H1 (cell line): ENCODE measurements around the gene PLK5. TPM values are rescaled to one million over a fixed set of nuclear protein-coding genes. Genes with fewer than 3 reads are reported as not detected.
A peak's percentile ranks its signal among the peaks of the same experiment; 100 is the strongest.

Source experiments
- CTCF ChIA-PET: fragments of 300-600 bp; sonication (Branson Sonifier 250); formaldehyde crosslinking; loops from one replicate; lab custom pipeline; 2021; ENCODE audit not compliant: partially characterized antibody; lab: Charles Lee
- POLR2A ChIA-PET: fragments of 300-600 bp; sonication (Branson Sonifier 250); formaldehyde crosslinking; loops from one replicate; lab custom pipeline; 2021; ENCODE audit warnings: inconsistent platforms; ENCODE audit not compliant: partially characterized antibody; lab: Charles Lee
- DNase-seq, 2 experiments: peaks; one replicate each; pipeline versions ENCODE4 v3.0.0 to v3.0.0-alpha.2; 2010 to 2022; ENCODE audit warnings: low spot score in 2 of 2, low read depth in 1 of 2, mixed read lengths in 1 of 2
- FAIRE-seq: peaks from 2 replicates; lab custom pipeline; 2011; peaks lifted over from hg19 to GRCh38; lab: Jason Lieb, UNC
- H2AFZ ChIP-seq: 2 replicates; pipeline ENCODE4 v1.8.1; 2012; ENCODE audit warnings: low read length, inconsistent platforms
- H2AK5ac ChIP-seq: 2 replicates; pipeline ENCODE4 v1.6.1; 2013; ENCODE audit warnings: low read depth, low read length
- H2BK120ac ChIP-seq: replicated peaks from 2 replicates; pipeline ENCODE3; 2013; ENCODE audit warnings: low read depth, low read length, inconsistent platforms
- H2BK12ac ChIP-seq: 2 replicates; pipeline ENCODE4 v1.6.1; 2013; ENCODE audit warnings: low read depth, low read length
- H2BK15ac ChIP-seq: 2 replicates; pipeline ENCODE4 v1.6.1; 2013; ENCODE audit warnings: low read length
- H2BK20ac ChIP-seq: 2 replicates; pipeline ENCODE4 v1.6.1; 2013; ENCODE audit warnings: low read length
- H2BK5ac ChIP-seq: 2 replicates; pipeline ENCODE4 v1.6.1; 2013; ENCODE audit warnings: low read depth, low read length
- H3K14ac ChIP-seq: 2 replicates; pipeline ENCODE4 v1.6.1; 2013; ENCODE audit warnings: inconsistent platforms; ENCODE audit not compliant: insufficient read length
- H3K18ac ChIP-seq: 2 replicates; pipeline ENCODE4 v1.6.1; 2013; ENCODE audit warnings: low read length; ENCODE audit errors: extremely low read depth
- H3K23ac ChIP-seq: 2 replicates; pipeline ENCODE4 v1.6.1; 2013; ENCODE audit warnings: inconsistent platforms; ENCODE audit not compliant: insufficient read length
- H3K23me2 ChIP-seq: 2 replicates; pipeline ENCODE4 v1.6.1; 2013; ENCODE audit warnings: low read depth, low read length
- H3K27ac ChIP-seq: 2 replicates; pipeline ENCODE4 v1.6.1; 2011; ENCODE audit warnings: low read depth, low read length, inconsistent platforms
- H3K27me3 ChIP-seq, 4 experiments: replicated peaks in 1 of 4; 1 replicate in 1 of 4; 2 replicates in 3 of 4; pipeline versions ENCODE4 v1.6.1 to v1.8.1; 2011 to 2013; ENCODE audit warnings: low read length in 3 of 4, mild to moderate bottlenecking in 3 of 4, inconsistent platforms in 2 of 4, mixed read lengths in 2 of 4, moderate library complexity in 1 of 4; ENCODE audit not compliant: control insufficient read depth in 3 of 4, insufficient read depth in 3 of 4; ENCODE audit errors: extremely low read depth in 1 of 4
- H3K36me3 ChIP-seq, 4 experiments: 2 replicates each; pipeline versions ENCODE4 v1.6.1 to v1.8.1; 2011 to 2013; ENCODE audit warnings: mild to moderate bottlenecking in 4 of 4, low read length in 3 of 4, moderate library complexity in 2 of 4, control low read depth in 1 of 4, inconsistent platforms in 1 of 4; ENCODE audit not compliant: insufficient read depth in 4 of 4, control insufficient read depth in 2 of 4
- H3K4ac ChIP-seq: replicated peaks from 2 replicates; pipeline ENCODE3; 2013; ENCODE audit warnings: low read length, low read depth, mixed read lengths, inconsistent platforms; ENCODE audit not compliant: insufficient read length
- H3K4me1 ChIP-seq, 4 experiments: replicated peaks in 1 of 4; 1 replicate in 1 of 4; 2 replicates in 3 of 4; pipeline versions ENCODE4 v1.6.1 to v1.8.1; 2011 to 2013; ENCODE audit warnings: low read length in 3 of 4, inconsistent platforms in 2 of 4, mixed read lengths in 1 of 4; ENCODE audit not compliant: insufficient read depth in 4 of 4, control insufficient read depth in 3 of 4
- H3K4me2 ChIP-seq, 2 experiments: 2 replicates each; pipeline versions ENCODE4 v1.6.1 to v1.8.1; 2011 to 2013; ENCODE audit warnings: low read depth in 2 of 2, low read length in 2 of 2, control low read depth in 1 of 2, inconsistent platforms in 1 of 2, mild to moderate bottlenecking in 1 of 2; ENCODE audit not compliant: insufficient read depth in 1 of 2
- H3K4me3 ChIP-seq, 4 experiments: fragments of 200-600, 300-600 bp in 1 of 4; sonication (generic), shearing (Covaris generic), sonication (Bioruptor Twin) in 1 of 4; 2 replicates each; pipeline versions ENCODE4 v1.5.1 to v1.8.1; 2011 to 2016; ENCODE audit warnings: low read length in 4 of 4, low read depth in 3 of 4, control low read depth in 2 of 4, inconsistent platforms in 2 of 4, mild to moderate bottlenecking in 2 of 4, mixed read lengths in 1 of 4, moderate library complexity in 1 of 4; ENCODE audit not compliant: insufficient read depth in 2 of 4; ENCODE audit errors: extremely low read depth in 1 of 4
- H3K56ac ChIP-seq: replicated peaks from 2 replicates; pipeline ENCODE3; 2013; ENCODE audit warnings: low read depth, mild to moderate bottlenecking, mixed read lengths, low read length, inconsistent platforms; ENCODE audit not compliant: insufficient read length
- H3K79me1 ChIP-seq: 2 replicates; pipeline ENCODE4 v1.6.1; 2013; ENCODE audit warnings: low read depth, low read length, control low read depth
- H3K79me2 ChIP-seq, 2 experiments: 2 replicates each; pipeline versions ENCODE4 v1.6.1 to v1.8.1; 2012 to 2013; ENCODE audit warnings: low read length in 2 of 2, mild to moderate bottlenecking in 2 of 2, inconsistent platforms in 1 of 2; ENCODE audit not compliant: insufficient read depth in 2 of 2, control insufficient read depth in 1 of 2
- H3K9ac ChIP-seq, 4 experiments: replicated peaks in 1 of 4; 1 replicate in 1 of 4; 2 replicates in 3 of 4; pipeline versions ENCODE4 v1.6.1 to v1.8.1; 2011 to 2013; ENCODE audit warnings: low read depth in 3 of 4, low read length in 3 of 4, control low read depth in 2 of 4, mild to moderate bottlenecking in 2 of 4, moderate library complexity in 2 of 4, inconsistent platforms in 1 of 4; ENCODE audit errors: extremely low read depth in 1 of 4
- H3K9me3 ChIP-seq, 2 experiments: 2 replicates each; pipeline versions ENCODE4 v1.6.1 to v1.8.1; 2012 to 2013; ENCODE audit warnings: mild to moderate bottlenecking in 2 of 2, moderate library complexity in 2 of 2, control low read depth in 1 of 2, inconsistent platforms in 1 of 2, low read depth in 1 of 2, low read length in 1 of 2, mixed read lengths in 1 of 2; ENCODE audit not compliant: insufficient read depth in 2 of 2
- H4K20me1 ChIP-seq, 2 experiments: replicated peaks in 1 of 2; 2 replicates each; pipeline versions ENCODE3 to v1.8.1; 2011 to 2013; ENCODE audit warnings: inconsistent platforms in 2 of 2, low read length in 2 of 2, mild to moderate bottlenecking in 1 of 2; ENCODE audit not compliant: insufficient read depth in 2 of 2, control insufficient read depth in 1 of 2
- H4K5ac ChIP-seq: 2 replicates; pipeline ENCODE4 v1.6.1; 2013; ENCODE audit warnings: low read length, low read depth, mixed read lengths, inconsistent platforms; ENCODE audit not compliant: insufficient read length
- H4K8ac ChIP-seq: 2 replicates; pipeline ENCODE4 v1.8.0; 2013; ENCODE audit warnings: mild to moderate bottlenecking, moderate library complexity, low read length, inconsistent platforms; ENCODE audit not compliant: insufficient read depth; ENCODE audit errors: extremely low read depth
- H4K91ac ChIP-seq: replicated peaks from 2 replicates; pipeline ENCODE3; 2013; ENCODE audit warnings: low read length, mixed read lengths, inconsistent platforms; ENCODE audit not compliant: insufficient read length
- BCL11A ChIP-seq, 2 experiments: IDR thresholded peaks; one replicate each; pipeline ENCODE4 v1.6.1; 2011; ENCODE audit warnings: low read depth in 2 of 2, low read length in 2 of 2, mild to moderate bottlenecking in 2 of 2
- EZH2 ChIP-seq: fragments of 200-600 bp; sonication (generic); IDR thresholded peaks from 2 replicates; pipeline ENCODE4 v1.7.1; 2012; ENCODE audit warnings: low read depth, mild to moderate bottlenecking, moderate library complexity, low read length, inconsistent platforms; ENCODE audit not compliant: severe bottlenecking
- FOSL1 ChIP-seq: IDR thresholded peaks from 2 replicates; pipeline ENCODE4 v1.6.1; 2011; ENCODE audit warnings: mild to moderate bottlenecking, low read depth, low read length, moderate library complexity; ENCODE audit not compliant: insufficient read depth
- GABPA ChIP-seq: IDR thresholded peaks from 2 replicates; pipeline ENCODE4 v1.6.1; 2011; ENCODE audit warnings: mild to moderate bottlenecking, low read length, moderate library complexity, borderline replicate concordance; ENCODE audit not compliant: insufficient read depth
- KDM4A ChIP-seq: IDR thresholded peaks from one replicate; pipeline ENCODE4 v1.7.1; 2012; ENCODE audit warnings: low read depth, mild to moderate bottlenecking, moderate library complexity, low read length, inconsistent platforms; ENCODE audit not compliant: severe bottlenecking
- MAFK ChIP-seq: IDR thresholded peaks from 2 replicates; pipeline ENCODE4 v1.6.1; 2012; ENCODE audit warnings: low read depth, mild to moderate bottlenecking, improper control_type of control experiment, low read length
- RNF2 ChIP-seq: fragments of 200-900, 300-1000 bp; sonication (generic); IDR thresholded peaks from 2 replicates; pipeline ENCODE4 v1.7.1; 2016; ENCODE audit warnings: borderline replicate concordance, low read depth, mild to moderate bottlenecking, antibody characterized with exemption, low read length; ENCODE audit not compliant: poor library complexity, severe bottlenecking; ENCODE audit errors: missing control alignments
- SP1 ChIP-seq: IDR thresholded peaks from 2 replicates; pipeline ENCODE4 v1.6.1; 2011; ENCODE audit warnings: low read depth, low read length
- SP2 ChIP-seq: IDR thresholded peaks from 2 replicates; pipeline ENCODE4 v1.6.1; 2012; ENCODE audit warnings: mild to moderate bottlenecking, low read length, inconsistent platforms
- SUZ12 ChIP-seq: fragments of 200-600 bp; sonication (generic); IDR thresholded peaks from 2 replicates; pipeline ENCODE4 v1.6.1; 2012; ENCODE audit warnings: mild to moderate bottlenecking, inconsistent platforms, low read length, moderate library complexity, mixed read lengths
- TAF1 ChIP-seq: IDR thresholded peaks from 2 replicates; pipeline ENCODE4 v1.6.1; 2011; ENCODE audit warnings: mild to moderate bottlenecking, low read depth, low read length
- ZNF274 ChIP-seq: IDR thresholded peaks from 2 replicates; pipeline ENCODE4 v1.7.0; 2012; ENCODE audit warnings: low read length, borderline replicate concordance; ENCODE audit errors: extremely low read depth
- WGBS, 2 experiments: shearing (Covaris generic) in 1 of 2; methylation state at CpG; one replicate each; pipeline versions ENCODE4 v1.1.6 to v1.1.7; 2013 to 2015; ENCODE audit warnings: low lambda C conversion rate in 2 of 2, mixed read lengths in 2 of 2, inconsistent platforms in 1 of 2, low coverage in 1 of 2, missing lambda C conversion rate in 1 of 2; ENCODE audit not compliant: insufficient replicate concordance in 2 of 2, insufficient coverage in 1 of 2, insufficient read length in 1 of 2; ENCODE audit errors: extremely low coverage in 1 of 2, missing lambda C conversion rate in 1 of 2; 5-methylcytosine and 5-hydroxymethylcytosine counted together
- polyA plus RNA-seq, 7 experiments: library from polyadenylated mRNA; depleted of rRNA in 3 of 7; stranded (reverse) in 5 of 7; unstranded in 2 of 7; fragments of >200 nt in 5 of 7; fragments of 200-250 nt in 2 of 7; gene quantifications; 1 replicate in 5 of 7; 2 replicates in 1 of 7; 4 replicates in 1 of 7; pipeline versions ENCODE4 v1.2.1 to v1.2.3, GENCODE V29; 2011 to 2013; ENCODE audit warnings: missing spikeins in 2 of 7, mixed read lengths in 2 of 7
- total RNA-seq: library from RNA; stranded (reverse); fragmentation: NEBNext Ultra II Directional; extraction: Animal tissue kit (Norgen Biotek cat#: 25700); gene quantifications from 2 replicates; pipeline ENCODE4 v1.2.1, GENCODE V29; 2021

The PLK5 gene
- total and polyA plus RNA-seq, 2 of the 8 experiments (the other 6 are each of a cell fraction or from before 2014, with no cell fraction given) = 0.43 to 0.45 TPM

DNA sequence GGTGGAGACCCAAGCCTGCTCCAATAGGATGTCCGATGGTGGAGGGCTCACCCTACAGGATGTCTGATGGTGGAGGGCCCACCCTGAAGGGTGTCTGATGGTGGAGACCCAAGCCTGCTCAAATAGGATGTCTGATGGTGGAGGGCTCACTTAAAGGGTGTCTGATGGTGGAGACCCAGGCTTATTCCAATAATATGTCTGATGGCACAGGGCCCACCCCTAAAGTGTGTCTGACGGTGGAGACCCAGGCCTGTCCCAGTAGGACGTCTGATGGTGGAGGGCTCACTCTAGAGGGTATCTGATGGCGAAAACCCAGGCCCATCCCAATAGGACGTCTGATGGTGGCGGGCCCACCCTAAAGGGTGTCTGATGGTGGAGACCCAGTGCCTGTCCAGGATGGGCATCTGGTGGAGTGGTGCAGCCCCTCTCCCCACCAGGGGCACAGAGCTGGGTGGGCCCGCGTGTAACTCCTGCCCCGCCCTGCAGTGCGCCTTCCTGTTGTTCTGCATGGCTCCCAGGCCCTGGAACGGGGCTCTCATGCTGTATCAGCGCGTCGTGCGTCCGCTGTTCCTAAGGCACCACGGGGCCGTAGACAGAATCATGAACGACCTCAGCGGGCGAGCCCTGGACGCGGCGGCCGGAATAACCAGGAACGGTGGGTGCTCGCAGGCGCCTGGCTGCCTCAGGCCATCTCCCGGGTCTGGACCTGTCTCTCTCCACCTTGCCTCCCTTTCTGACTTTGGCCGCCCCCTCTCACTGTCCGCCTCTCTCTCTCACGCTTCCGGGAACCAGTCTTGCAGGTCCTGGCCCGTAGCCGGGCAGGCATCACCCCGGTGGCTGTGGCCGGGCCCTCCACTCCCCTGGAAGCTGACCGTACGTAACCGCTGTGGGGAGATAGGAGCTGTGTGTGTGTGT is 27.8 kb upstream of the PLK5 start:
- no peak overlapping the region for H4K91ac ChIP-seq
- H3K36me3 ChIP-seq = no peaks in the 10 kb centered on the region
- no peak overlapping the region for H3K14ac ChIP-seq
- H3K27me3 ChIP-seq = peaks cover 3 to 16% (median 9%) of the 10 kb centered on the region in 4 experiments; a peak in 6 of 7 replicates
- H2AK5ac ChIP-seq = peak overlapping the region; percentile 89; the same call in 1 of the 2 replicates
- no peak overlapping the region for H4K8ac ChIP-seq
- no peak overlapping the region for H4K5ac ChIP-seq
- H3K23ac ChIP-seq = no peak overlapping the region
- FAIRE-seq = no peak
- H3K79me1 ChIP-seq = no peaks in the 10 kb centered on the region
- no peaks in the 10 kb centered on the region for H3K79me2 ChIP-seq
- H3K4ac ChIP-seq = no peak overlapping the region
- H2BK15ac ChIP-seq = no peak overlapping the region
- no peak overlapping the region for H2AFZ ChIP-seq
- H3K18ac ChIP-seq = no peak overlapping the region
- WGBS, 2 experiments = 91% methylated on average over 35 of the region's 40 CpGs; no CpG with 5 or more reads in 1 of the 2 experiments
- H2BK20ac ChIP-seq = no peak overlapping the region
- H3K9ac ChIP-seq = no peak overlapping the region
- peaks cover 5 to 11% of the 10 kb centered on the region in 2 experiments; a peak in 2 of 4 replicates for H3K9me3 ChIP-seq
- no peak overlapping the region for H3K4me3 ChIP-seq
- no peak overlapping the region for H2BK120ac ChIP-seq
- no peak for DNase-seq
- POLR2A ChIA-PET = no interaction called here
- no peak overlapping the region for H3K4me2 ChIP-seq
- peaks cover 0 to 5% of the 10 kb centered on the region in 2 experiments for H4K20me1 ChIP-seq
- no peak overlapping the region for H3K27ac ChIP-seq
- CTCF ChIA-PET = no interaction called here
- H3K4me1 ChIP-seq = no peaks in the 10 kb centered on the region; a peak in 4 of 7 replicates
- peaks cover 6% of the 10 kb centered on the region for H3K23me2 ChIP-seq
- H2BK5ac ChIP-seq = no peak overlapping the region; the same call in 1 of the 2 replicates
- no peak overlapping the region for H3K56ac ChIP-seq
- no peak overlapping the region for H2BK12ac ChIP-seq
- TF ChIP-seq SUZ12 (no peak), SP2 (no peak), FOSL1 (no peak), MAFK (no peak), GABPA (no peak), EZH2 (no peak), KDM4A (no peak), ZNF274 (no peak), RNF2 (no peak), SP1 (no peak), BCL11A (IDR thresholded peaks at IDR 0.05; ENCODE audit: low read depth in 2 of 2, low read length in 2 of 2) (no peak), TAF1 (no peak)
